ES-I3 (cell line): ENCODE results near the gene PBXIP1.
A peak's percentile ranks its signal among the peaks of the same experiment; 100 is the strongest.
"Not testable (repeated sequence)": the region's sequence is repeated elsewhere in the genome, so short reads cannot be mapped to it uniquely, and the experiment has no call there.

ENCODE experiments used
- H3K36me3 ChIP-seq: 2 replicates; pipeline ENCODE4 v1.6.1; 2013; ENCODE audit warnings: mild to moderate bottlenecking, low read length, control low read depth, moderate library complexity; ENCODE audit not compliant: insufficient read depth
- H3K4me1 ChIP-seq: 2 replicates; pipeline ENCODE4 v1.6.1; 2013; ENCODE audit warnings: mild to moderate bottlenecking, control low read depth, low read length; ENCODE audit not compliant: insufficient read depth
- H3K9ac ChIP-seq: 2 replicates; pipeline ENCODE4 v1.6.1; 2013; ENCODE audit warnings: low read depth, mild to moderate bottlenecking, low read length, moderate library complexity
- H3K9me3 ChIP-seq: 2 replicates; pipeline ENCODE4 v1.6.1; 2013; ENCODE audit warnings: mild to moderate bottlenecking, low read length, moderate library complexity; ENCODE audit not compliant: control insufficient read depth, insufficient read depth

Gene PBXIP1

DNA sequence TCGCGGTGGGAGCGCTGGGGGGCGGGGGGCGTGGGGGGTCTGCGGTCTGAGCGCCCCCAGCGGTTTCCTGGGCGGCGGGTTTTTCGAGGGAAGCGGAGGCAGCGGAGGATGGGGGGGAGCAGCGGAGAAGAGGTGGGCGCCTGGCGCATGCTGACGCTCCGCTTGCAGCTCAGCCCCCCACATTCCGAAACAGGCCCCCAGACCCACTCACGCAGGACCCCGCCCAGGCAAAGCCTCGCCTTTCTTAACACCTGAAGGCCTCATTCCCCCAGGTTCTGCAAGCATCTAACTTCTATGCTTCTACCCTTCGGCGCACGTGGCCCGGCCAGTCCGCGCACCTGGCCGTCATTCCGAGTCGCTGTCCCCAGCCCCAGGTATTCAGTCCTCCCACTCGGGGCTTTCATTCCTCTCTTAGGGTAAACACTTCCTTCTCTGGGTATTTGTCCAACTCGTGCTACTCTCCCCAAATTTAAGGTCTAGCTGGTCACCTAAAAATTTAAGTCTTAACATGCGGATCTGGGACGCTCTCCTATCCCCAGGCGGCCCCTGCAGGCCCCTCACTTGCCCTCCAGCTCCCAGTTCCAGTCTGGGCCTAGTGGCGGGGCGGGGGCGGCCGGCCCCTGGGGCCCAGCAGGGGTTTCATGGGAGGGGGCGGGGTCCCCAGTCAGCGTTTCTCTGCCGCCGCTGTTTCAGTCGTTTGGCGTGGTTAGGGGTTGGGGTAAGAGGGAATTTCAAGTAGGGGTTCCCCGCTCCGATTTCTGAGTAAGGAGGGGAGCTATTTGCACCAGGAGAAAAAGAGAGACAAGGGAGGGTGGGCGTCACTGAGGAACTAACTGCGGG, 43.9 kb upstream of the PBXIP1 start:
- Histone ChIP-seq H3K36me3 (no peaks in the 10 kb centered on the region), H3K9me3 (no peaks in the 10 kb centered on the region), H3K9ac (peak overlapping the region; percentile 65), H3K4me1 (peaks cover 6% of the 10 kb centered on the region; the same call in 1 of the 2 replicates)

DNA sequence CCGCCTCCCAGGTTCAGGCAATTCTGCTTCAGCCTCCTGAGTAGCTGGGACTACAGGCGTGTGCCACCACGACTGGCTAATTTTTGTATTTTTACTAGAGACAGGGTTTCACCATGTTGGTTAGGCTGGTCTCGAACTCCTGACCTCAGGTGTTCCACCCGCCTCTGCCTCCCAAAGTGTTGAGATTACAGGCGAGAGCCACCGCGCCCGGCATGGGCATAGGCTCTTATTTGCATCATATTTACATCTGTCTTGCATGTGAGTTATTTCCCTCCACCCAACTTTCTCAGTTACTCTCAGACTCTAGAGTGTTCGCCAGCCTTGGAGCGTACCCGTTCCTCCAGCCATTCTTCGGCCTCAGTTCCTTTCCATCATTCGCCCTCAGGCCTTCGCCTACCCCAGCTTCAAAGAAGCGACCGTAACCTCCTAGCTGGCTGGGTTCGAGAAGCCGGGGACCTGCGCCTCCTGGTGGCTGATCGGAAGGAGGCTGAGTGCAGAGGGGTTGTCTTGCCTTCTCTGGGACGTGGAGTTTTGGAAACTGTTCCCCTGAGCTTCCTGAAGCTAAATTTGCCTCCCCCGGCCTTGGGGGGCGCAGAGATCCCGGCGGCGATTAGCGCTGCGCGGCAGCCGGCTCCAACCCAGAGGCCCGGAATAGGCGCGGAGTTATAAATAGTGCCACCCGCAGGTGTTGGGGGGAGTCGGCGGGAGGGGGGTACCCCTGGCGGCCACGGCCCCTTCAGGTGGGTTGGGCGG, 43.1 kb upstream of the PBXIP1 start:
- H3K9me3 ChIP-seq: no peaks in the 10 kb centered on the region
- H3K9ac ChIP-seq: peak overlapping the region; percentile 48
- H3K4me1 ChIP-seq: no peaks in the 10 kb centered on the region; the same call in 1 of the 2 replicates
- no peaks in the 10 kb centered on the region for H3K36me3 ChIP-seq

GRCh38 chr1:154998201-154998780, 42.4 kb upstream of the PBXIP1 start:
- Histone ChIP-seq H3K4me1 (peaks cover 7% of the 10 kb centered on the region; the same call in 1 of the 2 replicates), H3K9ac (no peak overlapping the region), H3K36me3 (no peaks in the 10 kb centered on the region), H3K9me3 (no peaks in the 10 kb centered on the region)

- Histone ChIP-seq H3K9me3 (no peaks in the 10 kb centered on the region), H3K36me3 (no peaks in the 10 kb centered on the region), H3K4me1 (peaks cover 12% of the 10 kb centered on the region; the same call in 1 of the 2 replicates), H3K9ac (no peak overlapping the region)
Observed at GRCh38 chr1:154996966-154997701, 41.2 kb upstream of the PBXIP1 start.

GRCh38 chr1:154995301-154995983, 39.5 kb upstream of the PBXIP1 start:
- not testable (repeated sequence) for H3K9me3 ChIP-seq, H3K9ac ChIP-seq, H3K36me3 ChIP-seq
- H3K4me1 ChIP-seq: peaks cover 12% of the 10 kb centered on the region; the same call in 1 of the 2 replicates

- Histone ChIP-seq H3K9me3 (no peaks in the 10 kb centered on the region), H3K36me3 (peaks cover 3% of the 10 kb centered on the region), H3K9ac (no peak overlapping the region), H3K4me1 (peaks cover 12% of the 10 kb centered on the region; the same call in 1 of the 2 replicates)
Observed at GRCh38 chr1:154994591-154994990, 38.7 kb upstream of the PBXIP1 start.

DNA sequence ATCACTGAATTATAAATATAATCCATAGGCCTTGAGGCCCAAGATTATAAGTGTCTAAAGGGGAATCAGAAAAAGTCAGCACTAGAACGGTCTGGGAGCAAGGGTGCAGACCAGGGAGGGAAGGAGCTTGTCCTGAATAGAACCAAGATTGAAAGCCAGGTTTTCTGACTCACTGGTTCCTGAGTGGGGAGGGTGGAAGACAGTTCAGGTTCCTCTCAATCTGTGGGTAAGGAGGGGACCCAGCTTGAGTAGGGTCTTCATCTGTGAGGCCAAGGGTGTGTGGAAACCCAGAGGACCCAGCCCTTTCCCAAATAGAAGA, 38.3 kb upstream of the PBXIP1 start:
- peaks cover 12% of the 10 kb centered on the region; the same call in 1 of the 2 replicates for H3K4me1 ChIP-seq
- H3K9ac ChIP-seq: no peak overlapping the region
- H3K36me3 ChIP-seq: peaks cover 3% of the 10 kb centered on the region
- no peaks in the 10 kb centered on the region for H3K9me3 ChIP-seq

DNA sequence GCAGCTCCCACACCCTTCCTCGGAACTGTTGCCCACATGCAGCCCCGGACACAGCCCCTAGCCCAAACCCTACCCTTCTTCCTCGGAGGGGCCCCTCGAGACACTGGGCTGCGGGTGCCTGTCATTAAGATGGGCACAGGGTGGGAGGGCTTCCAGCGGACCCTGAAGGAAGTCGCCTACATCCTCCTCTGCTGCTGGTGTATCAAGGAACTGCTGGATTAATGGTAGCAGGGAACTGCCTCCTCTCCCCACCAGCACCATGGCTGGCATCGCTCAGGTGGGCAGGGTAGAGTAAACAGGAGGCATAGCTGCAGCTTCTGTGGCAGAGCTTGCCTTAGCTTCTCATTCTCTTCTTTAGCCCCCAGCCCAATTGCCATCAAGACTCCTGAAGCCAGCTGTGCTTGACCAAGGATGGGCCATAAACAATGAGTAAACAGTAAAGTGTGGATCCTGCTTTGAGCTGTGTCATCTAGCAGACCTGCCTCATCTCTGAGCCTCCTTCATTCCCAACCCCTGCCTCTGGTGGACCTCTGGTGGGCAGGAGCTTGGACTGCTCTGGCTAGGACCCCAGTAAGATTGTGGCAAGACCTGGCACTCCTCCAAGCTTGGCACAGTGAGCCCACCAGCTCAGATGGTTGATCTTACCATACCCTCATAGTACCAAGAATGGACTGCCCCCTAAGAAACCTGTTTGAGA, 37.8 kb upstream of the PBXIP1 start, which contains the start of gene LENEP:
Gene LENEP, plus strand, starts transcription at position 15 of the 697 bp plus-strand sequence. Its CDS starts 22 bp downstream, at position 37.
- Histone ChIP-seq H3K9ac (no peak within 1 kb of the TSS), H3K4me1 (peaks cover 12% of the 10 kb centered on the region; the same call in 1 of the 2 replicates), H3K36me3 (peaks cover 3% of the 10 kb centered on the region), H3K9me3 (no peaks in the 10 kb centered on the region)

DNA sequence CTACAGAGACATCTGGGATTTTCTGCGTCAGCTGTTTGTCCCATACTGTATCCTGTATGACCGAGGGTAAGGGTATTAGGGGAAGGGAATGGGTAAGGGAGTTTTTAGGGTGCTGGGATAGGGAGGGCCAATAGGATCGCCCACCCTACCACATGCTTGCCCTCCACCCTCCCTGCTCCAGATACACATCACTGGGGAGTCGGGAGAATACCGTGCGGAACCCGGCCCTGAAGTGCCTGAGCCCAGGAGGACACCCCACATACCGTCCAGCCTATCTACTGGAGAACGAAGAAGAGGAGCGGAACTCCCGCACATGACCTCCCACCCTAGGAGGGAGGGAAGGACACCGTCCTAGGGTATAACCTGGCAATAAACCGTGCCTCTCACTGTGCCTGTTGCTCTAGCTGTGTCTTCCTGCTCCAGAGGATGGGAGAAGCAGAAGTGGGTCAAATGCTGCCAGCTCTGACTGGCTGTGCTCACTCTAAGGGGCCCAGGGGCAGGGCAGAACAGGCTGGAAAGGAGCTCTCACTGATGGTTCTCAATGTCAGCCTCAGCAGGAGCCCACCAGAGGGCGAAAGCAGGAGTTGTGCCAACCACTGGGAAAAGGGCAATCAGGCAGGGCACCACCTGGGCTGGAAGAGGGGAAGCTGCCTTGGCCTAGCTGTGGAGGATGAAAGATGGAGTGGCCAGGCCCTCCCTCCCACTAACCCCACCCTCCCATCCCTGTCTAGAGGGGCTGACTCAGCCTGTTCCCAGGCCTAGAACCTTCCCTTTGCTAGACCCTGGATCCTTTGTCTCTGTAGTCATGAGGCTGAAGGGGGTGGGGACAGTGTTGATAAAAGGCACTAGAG, 37.0 kb upstream of the PBXIP1 start:
- Histone ChIP-seq H3K9me3 (no peaks in the 10 kb centered on the region), H3K4me1 (peaks cover 12% of the 10 kb centered on the region; the same call in 1 of the 2 replicates), H3K36me3 (peaks cover 7% of the 10 kb centered on the region), H3K9ac (no peak overlapping the region)

- H3K36me3 ChIP-seq: peaks cover 14% of the 10 kb centered on the region
- H3K9me3 ChIP-seq: no peaks in the 10 kb centered on the region
- H3K9ac ChIP-seq: no peak overlapping the region
- peaks cover 12% of the 10 kb centered on the region; the same call in 1 of the 2 replicates for H3K4me1 ChIP-seq
Observed at GRCh38 chr1:154990276-154990675, 34.4 kb upstream of the PBXIP1 start.

DNA sequence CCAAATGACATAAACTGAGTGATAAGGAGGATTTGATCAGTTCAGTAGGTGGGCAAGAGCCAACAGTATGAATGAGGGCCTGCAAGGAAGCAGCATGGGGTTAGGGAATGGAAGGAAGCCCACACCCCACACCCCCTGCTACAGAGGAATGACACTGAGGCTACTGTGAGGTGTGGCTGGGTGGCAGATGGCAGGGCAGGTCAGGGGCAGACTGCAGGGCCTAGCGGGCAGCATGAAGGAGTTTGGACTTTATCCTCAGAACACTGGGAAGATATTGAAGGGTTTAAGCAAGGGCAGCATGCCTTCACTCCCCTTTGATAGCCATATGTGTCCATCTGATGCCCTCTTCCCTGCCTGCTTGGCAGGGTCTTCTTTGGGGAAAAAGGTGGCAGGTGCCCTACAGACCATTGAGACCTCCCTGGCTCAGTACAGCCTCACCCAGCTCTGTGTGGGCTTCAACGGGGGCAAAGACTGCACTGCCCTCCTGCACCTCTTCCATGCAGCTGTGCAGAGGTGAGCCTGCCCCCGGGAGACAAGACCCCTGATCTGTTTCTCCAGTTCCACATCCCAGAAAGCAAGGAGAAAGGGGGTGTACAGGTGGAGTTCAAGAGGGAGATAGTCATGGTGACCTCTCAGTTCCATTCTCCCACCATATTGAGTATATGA, 33.4 kb upstream of the PBXIP1 start:
- Histone ChIP-seq H3K36me3 (peaks cover 14% of the 10 kb centered on the region), H3K9me3 (no peaks in the 10 kb centered on the region), H3K4me1 (peaks cover 12% of the 10 kb centered on the region; the same call in 1 of the 2 replicates), H3K9ac (no peak overlapping the region)
